Activated CD4-positive, alpha-beta memory T cell treated with anti-CD3 and anti-CD28 coated beads, Interleukin-2, amount 10 ng/mL, durations not matched to agents 7 days and 5 days (primary cell): Measurements from ENCODE around the gene ASAP3. TPM values are rescaled to one million over a fixed set of nuclear protein-coding genes. Genes with fewer than 3 reads are reported as not detected.

Source experiments
- CTCF ChIA-PET: fragments of 350-600 bp; sonication (Branson Sonifier 250); formaldehyde crosslinking; loops from one replicate; lab custom pipeline; 2021; ENCODE audit warnings: antibody characterized with exemption, inconsistent platforms; lab: Charles Lee
- POLR2A ChIA-PET: fragments of 350-600 bp; sonication (Branson Sonifier 250); formaldehyde crosslinking; loops from one replicate; lab custom pipeline; 2021; ENCODE audit warnings: antibody characterized with exemption; lab: Charles Lee
- DNase-seq: peaks from one replicate; pipeline ENCODE4 v3.0.0-alpha.2; 2020
- H3K27ac Mint-ChIP-seq: one replicate; pipeline ENCODE4 v1.8.0; 2021; ENCODE audit warnings: mild to moderate bottlenecking, mixed read lengths
- H3K27me3 Mint-ChIP-seq: one replicate; pipeline ENCODE4 v1.8.0; 2021; ENCODE audit warnings: mixed read lengths
- H3K36me3 Mint-ChIP-seq: one replicate; pipeline ENCODE4 v1.8.0; 2021; ENCODE audit warnings: low read depth, mixed read lengths
- H3K4me1 Mint-ChIP-seq: one replicate; pipeline ENCODE4 v1.8.0; 2021; ENCODE audit warnings: mixed read lengths
- H3K4me3 Mint-ChIP-seq: one replicate; pipeline ENCODE4 v1.8.0; 2021; ENCODE audit warnings: mild to moderate bottlenecking, mixed read lengths
- H3K9me3 Mint-ChIP-seq: one replicate; pipeline ENCODE4 v1.8.0; 2021; ENCODE audit warnings: mixed read lengths
- total RNA-seq, 2 experiments: library from RNA; stranded (reverse); gene quantifications; one replicate each; pipeline ENCODE4 v1.2.3, GENCODE V29; 2021

Gene ASAP3
- total RNA-seq, 2 experiments from 2014 or later: 0.43 to 0.63 TPM

- H3K9me3 Mint-ChIP-seq: no peaks in the 10 kb centered on the region
- H3K4me1 Mint-ChIP-seq: peaks cover 74% of the 10 kb centered on the region
- peak overlapping the region; percentile 99 for H3K4me3 Mint-ChIP-seq
- H3K27me3 Mint-ChIP-seq: no peaks in the 10 kb centered on the region
- H3K27ac Mint-ChIP-seq: peak overlapping the region; percentile 97
- ChIA-PET POLR2A (interaction anchor here (2.5 to 15.2 kb wide), 8 partner anchors 9 to 184 kb away, joined by 13 to 122 read pairs (median 38); partner anchors contain the start of gene RPL11), CTCF (interaction anchor here (1.3 to 12.4 kb wide), 5 partner anchors 10 to 111 kb away, joined by 3 to 192 read pairs (median 14); no protein-coding TSS in a partner anchor)
- H3K36me3 Mint-ChIP-seq: peaks cover 77% of the 10 kb centered on the region
- DNase-seq: no peak
These were observed 42.5 kb upstream of the ASAP3 start for GRCh38 chr1:23526329-23527041.

DNA sequence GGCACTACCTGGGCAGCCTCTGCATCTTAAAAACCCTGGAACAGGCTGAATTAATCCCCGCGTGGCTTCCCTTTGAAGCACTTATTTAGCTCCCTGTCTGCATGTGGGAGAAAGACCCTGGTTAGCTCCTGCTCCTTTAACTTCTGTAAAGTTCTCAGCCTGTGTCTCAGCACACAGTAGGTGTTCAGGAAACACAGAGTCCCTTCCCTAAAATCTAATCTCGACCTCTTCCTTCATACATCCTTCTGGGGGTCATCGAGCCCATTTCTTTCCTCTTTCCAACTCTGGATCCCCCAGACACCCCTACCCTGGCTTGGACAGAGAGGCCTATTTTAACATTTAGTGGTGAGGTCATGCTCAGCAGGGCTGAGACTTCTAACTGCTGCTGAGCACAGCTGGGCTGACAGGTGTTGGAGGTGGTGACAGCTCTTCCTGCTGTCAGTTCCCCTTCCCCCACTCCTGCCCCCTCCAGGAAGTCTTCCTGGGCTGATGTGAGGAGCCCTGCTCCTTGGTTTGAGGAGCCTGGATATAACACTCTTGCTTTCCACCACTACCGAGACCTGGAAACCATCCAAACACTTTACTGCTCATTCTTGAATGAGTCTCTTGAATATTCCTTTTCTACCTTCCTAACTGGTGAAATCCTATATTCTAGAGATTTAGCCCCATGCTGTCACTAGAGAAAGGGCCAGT is 41.7 kb upstream of the ASAP3 start:
- Mint-ChIP-seq H3K4me3 (peak overlapping the region; percentile 99), H3K4me1 (peaks cover 72% of the 10 kb centered on the region), H3K36me3 (peaks cover 80% of the 10 kb centered on the region), H3K27me3 (no peaks in the 10 kb centered on the region), H3K9me3 (no peaks in the 10 kb centered on the region), H3K27ac (peak overlapping the region; percentile 97)
- DNase-seq: peak; percentile 54
- CTCF ChIA-PET: interaction anchor here (0.8 to 12.4 kb wide), 8 partner anchors 9 to 111 kb away, joined by 3 to 192 read pairs (median 4); no protein-coding TSS in a partner anchor
- POLR2A ChIA-PET: interaction anchor here (0.8 to 15.2 kb wide), 9 partner anchors 9 to 181 kb away, joined by 3 to 122 read pairs (median 18); partner anchors contain the start of genes HNRNPR, ID3 and RPL11

GRCh38 chr1:23524716-23525401 is 40.9 kb upstream of the ASAP3 start:
- H3K27ac Mint-ChIP-seq: peak overlapping the region; percentile 97
- peak; percentile 70 for DNase-seq
- no peaks in the 10 kb centered on the region for H3K9me3 Mint-ChIP-seq
- peaks cover 80% of the 10 kb centered on the region for H3K36me3 Mint-ChIP-seq
- no peaks in the 10 kb centered on the region for H3K27me3 Mint-ChIP-seq
- CTCF ChIA-PET: interaction anchor here (0.8 to 12.4 kb wide), 7 partner anchors 10 to 112 kb away, joined by 3 to 192 read pairs (median 5); no protein-coding TSS in a partner anchor
- peaks cover 72% of the 10 kb centered on the region for H3K4me1 Mint-ChIP-seq
- peak overlapping the region; percentile 99 for H3K4me3 Mint-ChIP-seq
- POLR2A ChIA-PET: interaction anchor here (0.7 to 15.2 kb wide), 13 partner anchors 8 to 253 kb away, joined by 3 to 122 read pairs (median 10); partner anchors contain the start of genes HNRNPR, ID3, PITHD1 and RPL11

- Mint-ChIP-seq H3K4me1 (peaks cover 68% of the 10 kb centered on the region), H3K9me3 (no peaks in the 10 kb centered on the region), H3K4me3 (peak overlapping the region; percentile 99), H3K36me3 (peaks cover 79% of the 10 kb centered on the region), H3K27me3 (no peaks in the 10 kb centered on the region), H3K27ac (peak overlapping the region; percentile 97)
- ChIA-PET CTCF (interaction anchor here (1.9 to 12.4 kb wide), 3 partner anchors 16 to 113 kb away, joined by 14 to 192 read pairs (median 131); no protein-coding TSS in a partner anchor), POLR2A (interaction anchor here (0.6 to 15.2 kb wide), 13 partner anchors 8 to 254 kb away, joined by 3 to 122 read pairs (median 10); partner anchors contain the start of genes HNRNPR, ID3, PITHD1 and RPL11)
- DNase-seq: no peak
These were observed 40.2 kb upstream of the ASAP3 start for GRCh38 chr1:23524163-23524562.

DNA sequence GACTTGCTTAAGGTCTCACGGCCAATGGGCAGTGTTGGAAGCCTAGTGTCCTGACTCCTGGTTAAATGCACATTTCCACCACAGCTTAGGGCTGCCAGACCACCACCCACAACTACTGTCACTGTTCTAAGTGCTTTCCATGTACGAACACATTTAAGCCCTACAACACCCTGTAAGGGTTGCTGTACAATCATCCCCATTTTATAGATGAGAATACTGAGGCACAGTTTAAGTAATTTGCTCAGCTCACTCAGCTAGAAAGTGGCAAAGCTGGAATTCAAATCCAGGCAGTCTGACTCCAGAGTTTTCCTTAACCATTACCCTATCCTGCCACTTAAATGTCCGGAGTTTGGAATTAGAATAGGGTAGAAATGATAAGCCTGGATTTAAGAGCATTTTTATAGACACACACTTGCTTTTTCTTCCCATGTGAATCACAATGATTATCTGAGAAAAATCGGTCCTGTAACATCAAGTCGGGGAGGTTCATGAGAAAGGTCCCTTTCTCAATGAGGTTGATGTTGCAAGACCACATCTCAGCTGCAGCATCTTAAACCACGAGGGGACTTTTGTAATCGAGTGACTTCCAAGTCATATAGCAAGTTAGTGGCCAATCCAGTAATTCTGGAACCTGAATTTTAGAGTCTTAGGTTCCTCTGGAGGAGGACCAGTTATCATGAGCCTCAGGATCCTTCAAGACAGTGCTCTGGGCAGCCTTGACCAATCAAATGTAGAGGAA is 38.4 kb upstream of the ASAP3 start:
- CTCF ChIA-PET: interaction anchor here (8.9 to 12.4 kb wide), 2 partner anchors 18 to 24 kb away, joined by 131 to 192 read pairs; no protein-coding TSS in a partner anchor
- peaks cover 59% of the 10 kb centered on the region for H3K4me1 Mint-ChIP-seq
- H3K27me3 Mint-ChIP-seq: no peaks in the 10 kb centered on the region
- no peak overlapping the region for H3K4me3 Mint-ChIP-seq
- peaks cover 78% of the 10 kb centered on the region for H3K36me3 Mint-ChIP-seq
- DNase-seq: no peak
- H3K9me3 Mint-ChIP-seq: no peaks in the 10 kb centered on the region
- POLR2A ChIA-PET: interaction anchor here (1.3 to 15.2 kb wide), 4 partner anchors 7 to 15 kb away, joined by 4 to 121 read pairs (median 6); partner anchors contain the start of gene E2F2
- peak overlapping the region; percentile 36 for H3K27ac Mint-ChIP-seq

- H3K27me3 Mint-ChIP-seq: no peaks in the 10 kb centered on the region
- ChIA-PET CTCF (interaction anchor here (12.4 kb wide), 1 partner anchor 23 kb away, joined by 192 read pairs; no protein-coding TSS in a partner anchor), POLR2A (interaction anchor here (1.0 to 15.2 kb wide), 5 partner anchors 8 to 215 kb away, joined by 4 to 121 read pairs (median 4); partner anchors contain the start of gene E2F2)
- peaks cover 50% of the 10 kb centered on the region for H3K4me1 Mint-ChIP-seq
- H3K27ac Mint-ChIP-seq: peak overlapping the region; percentile 19
- no peak overlapping the region for H3K4me3 Mint-ChIP-seq
- H3K9me3 Mint-ChIP-seq: no peaks in the 10 kb centered on the region
- H3K36me3 Mint-ChIP-seq: peaks cover 77% of the 10 kb centered on the region
- no peak for DNase-seq
These were observed 37.6 kb upstream of the ASAP3 start for GRCh38 chr1:23521588-23521987.

- H3K4me1 Mint-ChIP-seq: peaks cover 13% of the 10 kb centered on the region
- peaks cover 86% of the 10 kb centered on the region for H3K36me3 Mint-ChIP-seq
- no peaks in the 10 kb centered on the region for H3K9me3 Mint-ChIP-seq
- CTCF ChIA-PET: interaction anchor here (3.3 to 3.9 kb wide), 3 partner anchors 11 to 23 kb away, joined by 11 to 23 read pairs (median 18); no protein-coding TSS in a partner anchor
- DNase-seq: no peak
- no peaks in the 10 kb centered on the region for H3K27me3 Mint-ChIP-seq
- H3K4me3 Mint-ChIP-seq: no peak overlapping the region
- no peak overlapping the region for H3K27ac Mint-ChIP-seq
- POLR2A ChIA-PET: interaction anchor here (3.2 to 3.3 kb wide), 2 partner anchors 11 kb away, joined by 13 to 22 read pairs; no protein-coding TSS in a partner anchor
These were observed 33.6 kb upstream of the ASAP3 start for GRCh38 chr1:23517581-23517980.

DNA sequence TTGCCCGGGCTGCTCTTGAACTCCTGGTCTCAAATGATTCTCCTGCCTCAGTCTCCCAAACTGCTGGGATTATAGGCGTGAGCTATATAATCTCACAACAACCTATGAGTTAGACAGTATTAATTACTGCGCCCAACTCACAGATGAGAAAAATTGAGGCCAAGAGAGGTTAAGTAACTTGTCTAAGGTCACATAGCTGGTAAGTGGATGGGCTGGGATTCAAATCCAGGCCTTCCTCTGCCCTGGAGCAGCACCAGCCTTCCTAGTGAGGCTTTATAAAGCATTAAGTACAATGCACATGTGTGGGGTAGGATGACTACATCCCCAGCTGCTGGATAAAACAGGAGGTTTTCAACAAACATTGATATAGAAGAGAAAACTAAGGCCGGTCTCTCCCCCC is 31.9 kb upstream of the ASAP3 start:
- POLR2A ChIA-PET: interaction anchor here (1.4 to 5.1 kb wide), 3 partner anchors 7 to 11 kb away, joined by 4 to 75 read pairs (median 13); no protein-coding TSS in a partner anchor
- H3K9me3 Mint-ChIP-seq: no peaks in the 10 kb centered on the region
- H3K4me1 Mint-ChIP-seq: peaks cover 2% of the 10 kb centered on the region
- H3K36me3 Mint-ChIP-seq: peaks cover 85% of the 10 kb centered on the region
- no peak for DNase-seq
- CTCF ChIA-PET: interaction anchor here (0.6 to 3.8 kb wide), 6 partner anchors 13 to 146 kb away, joined by 3 to 26 read pairs (median 4); no protein-coding TSS in a partner anchor
- H3K4me3 Mint-ChIP-seq: no peak overlapping the region
- no peaks in the 10 kb centered on the region for H3K27me3 Mint-ChIP-seq
- no peak overlapping the region for H3K27ac Mint-ChIP-seq

- DNase-seq: no peak
- ChIA-PET CTCF (interaction anchor here (0.7 to 3.8 kb wide), 4 partner anchors 14 to 26 kb away, joined by 4 to 26 read pairs (median 9); no protein-coding TSS in a partner anchor), POLR2A (interaction anchor here (0.9 to 5.1 kb wide), 3 partner anchors 10 to 19 kb away, joined by 4 to 75 read pairs (median 4); no protein-coding TSS in a partner anchor)
- Mint-ChIP-seq H3K4me3 (no peak overlapping the region), H3K27ac (no peak overlapping the region), H3K9me3 (no peaks in the 10 kb centered on the region), H3K27me3 (no peaks in the 10 kb centered on the region), H3K4me1 (peaks cover 4% of the 10 kb centered on the region), H3K36me3 (peaks cover 90% of the 10 kb centered on the region)
These were observed 30.2 kb upstream of the ASAP3 start for GRCh38 chr1:23514111-23514679.

DNA sequence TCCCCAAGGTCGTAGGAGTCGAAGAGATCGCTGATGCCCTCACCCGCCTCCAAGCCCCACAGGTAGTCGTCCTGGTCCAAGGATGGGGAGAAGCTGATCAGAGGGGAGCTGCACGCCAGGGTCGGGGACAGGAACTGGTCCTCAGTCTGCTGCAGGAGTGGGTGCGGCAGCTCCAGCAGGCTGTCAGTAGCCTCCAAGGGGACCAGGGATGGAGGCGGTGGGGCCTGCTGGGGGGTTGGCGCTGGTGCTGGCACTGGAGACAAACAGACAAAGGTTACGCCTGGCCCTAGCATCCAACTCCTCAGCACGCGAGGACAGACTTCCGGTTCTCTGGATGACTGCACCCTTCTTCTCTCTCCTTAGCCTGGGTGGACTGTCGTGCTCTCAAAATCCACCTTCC is 25.9 kb upstream of the ASAP3 start:
- Mint-ChIP-seq H3K4me1 (peaks cover 6% of the 10 kb centered on the region), H3K27ac (no peak overlapping the region), H3K4me3 (no peak overlapping the region), H3K27me3 (no peaks in the 10 kb centered on the region), H3K36me3 (peaks cover 85% of the 10 kb centered on the region), H3K9me3 (no peaks in the 10 kb centered on the region)
- CTCF ChIA-PET: interaction anchor here (1.0 to 1.9 kb wide), 2 partner anchors 15 to 30 kb away, joined by 3 to 4 read pairs; no protein-coding TSS in a partner anchor
- DNase-seq: no peak
- POLR2A ChIA-PET: interaction anchor here (7.7 kb wide), 1 partner anchor 17 kb away, joined by 121 read pairs; the partner anchor contains the start of gene E2F2
